Endothelial cell of umbilical vein (primary cell): ENCODE results near the gene TEC. TPM values are rescaled to one million over a fixed set of nuclear protein-coding genes. Genes with fewer than 3 reads are reported as not detected.
A peak's percentile ranks its signal among the peaks of the same experiment; 100 is the strongest.

ENCODE experiments used
- BruUV-seq: library from RNA; stranded (reverse); fragments of 400-500 nt; replicated peaks from 2 replicates; lab custom pipeline; 2021; lab: Mats Ljungman, UMichigan
- CTCF ChIA-PET: fragments of 300-600, 350-600 bp; sonication (Branson Sonifier 250); formaldehyde crosslinking; loops from one replicate; lab custom pipeline; 2021; ENCODE audit warnings: antibody characterized with exemption, inconsistent platforms; lab: Charles Lee
- POLR2A ChIA-PET: fragments of 300-600, 350-600 bp; sonication (Branson Sonifier 250); formaldehyde crosslinking; loops from one replicate; lab custom pipeline; 2021; ENCODE audit warnings: antibody characterized with exemption, inconsistent platforms; lab: Charles Lee
- DNase-seq: peaks from one replicate; pipeline ENCODE4 v3.0.0-alpha.2; 2011; ENCODE audit warnings: low read depth, low spot score
- FAIRE-seq: peaks from 2 replicates; lab custom pipeline; 2011; peaks lifted over from hg19 to GRCh38; lab: Jason Lieb, UNC
- H2AFZ ChIP-seq: 2 replicates; pipeline ENCODE4 v1.6.0; 2012; ENCODE audit warnings: low read depth, low read length, control low read depth, inconsistent platforms
- H3K27ac ChIP-seq: 2 replicates; pipeline ENCODE4 v1.5.1; 2011; ENCODE audit warnings: low read depth, mild to moderate bottlenecking, control low read depth, low read length, moderate library complexity; ENCODE audit not compliant: insufficient read depth
- H3K27me3 ChIP-seq, 2 experiments: 2 replicates each; pipeline versions ENCODE4 v1.6.0 to v1.6.1; 2011; ENCODE audit warnings: low read length in 2 of 2, mixed read lengths in 1 of 2; ENCODE audit not compliant: control insufficient read depth in 2 of 2, insufficient read depth in 2 of 2
- H3K36me3 ChIP-seq, 2 experiments: 2 replicates in 1 of 2; 3 replicates in 1 of 2; pipeline ENCODE4 v1.5.1; 2011; ENCODE audit warnings: low read length in 2 of 2, mild to moderate bottlenecking in 1 of 2, moderate library complexity in 1 of 2; ENCODE audit not compliant: control insufficient read depth in 2 of 2, insufficient read depth in 2 of 2; ENCODE audit errors: extremely low read depth in 1 of 2
- H3K4me1 ChIP-seq: 3 replicates; pipeline ENCODE4 v1.5.1; 2011; ENCODE audit warnings: mild to moderate bottlenecking, low read length; ENCODE audit not compliant: control insufficient read depth, insufficient read depth; ENCODE audit errors: extremely low read depth
- H3K4me2 ChIP-seq: 2 replicates; pipeline ENCODE4 v1.6.1; 2011; ENCODE audit warnings: low read length, control low read depth, mixed read lengths; ENCODE audit not compliant: insufficient read depth
- H3K4me3 ChIP-seq, 3 experiments: fragments of 200-600 bp in 1 of 3; sonication (generic), shearing (Covaris generic) in 1 of 3; replicated peaks in 1 of 3; 2 replicates each; pipeline ENCODE4 v1.5.1; 2011 to 2016; ENCODE audit warnings: control low read depth in 3 of 3, low read length in 3 of 3, mild to moderate bottlenecking in 2 of 3, inconsistent platforms in 1 of 3, low read depth in 1 of 3, moderate library complexity in 1 of 3; ENCODE audit not compliant: insufficient read depth in 1 of 3
- H3K79me2 ChIP-seq: 2 replicates; pipeline ENCODE4 v1.6.0; 2012; ENCODE audit warnings: low read length, inconsistent platforms; ENCODE audit not compliant: control insufficient read depth, insufficient read depth
- H3K9ac ChIP-seq: replicated peaks from 2 replicates; pipeline ENCODE3; 2011; ENCODE audit warnings: low read length, control low read depth; ENCODE audit not compliant: insufficient read depth; ENCODE audit errors: extremely low read depth
- H3K9me1 ChIP-seq: replicated peaks from 3 replicates; pipeline ENCODE4 v1.6.0; 2011; ENCODE audit warnings: mild to moderate bottlenecking, low read length; ENCODE audit not compliant: control insufficient read depth, insufficient read depth; ENCODE audit errors: extremely low read depth
- H3K9me3 ChIP-seq: replicated peaks from 2 replicates; pipeline ENCODE4 v1.5.1; 2012; ENCODE audit warnings: low read length, inconsistent platforms; ENCODE audit not compliant: control insufficient read depth, insufficient read depth
- H4K20me1 ChIP-seq: replicated peaks from 2 replicates; pipeline ENCODE3; 2011; ENCODE audit warnings: mild to moderate bottlenecking, low read length; ENCODE audit not compliant: control insufficient read depth, insufficient read depth; ENCODE audit errors: extremely low read depth
- CTCF ChIP-seq, 2 donors: IDR thresholded peaks; 1 replicate in 1 of 2; 2 replicates in 1 of 2; pipeline ENCODE4 v1.5.1; 2011; ENCODE audit warnings: low read length in 2 of 2, mild to moderate bottlenecking in 2 of 2, moderate library complexity in 2 of 2, control low read depth in 1 of 2, inconsistent platforms in 1 of 2, low read depth in 1 of 2; ENCODE audit not compliant: insufficient read depth in 1 of 2; ENCODE audit errors: extremely low read depth in 1 of 2
- EZH2 ChIP-seq: IDR thresholded peaks from 2 replicates; pipeline ENCODE4 v1.6.1; 2012; ENCODE audit warnings: borderline replicate concordance, low read depth, mild to moderate bottlenecking, moderate library complexity, low read length, inconsistent platforms; ENCODE audit not compliant: severe bottlenecking
- FOS ChIP-seq: IDR thresholded peaks from 2 replicates; pipeline ENCODE4 v1.6.1; 2011; ENCODE audit warnings: mild to moderate bottlenecking, low read length, moderate library complexity, borderline replicate concordance; ENCODE audit not compliant: insufficient read depth
- GATA2 ChIP-seq: IDR thresholded peaks from 2 replicates; pipeline ENCODE4 v1.7.0; 2011; ENCODE audit warnings: low read depth, mild to moderate bottlenecking, moderate library complexity, mixed read lengths, low read length; ENCODE audit not compliant: insufficient read length, insufficient read depth
- JUN ChIP-seq: IDR thresholded peaks from 2 replicates; pipeline ENCODE4 v1.6.1; 2011; ENCODE audit warnings: borderline replicate concordance, low read depth; ENCODE audit not compliant: insufficient read length, insufficient read depth
- MYC ChIP-seq: IDR thresholded peaks from one replicate; pipeline ENCODE4 v1.6.1; 2011; ENCODE audit warnings: mild to moderate bottlenecking, low read depth, low read length
- POLR2A ChIP-seq: IDR thresholded peaks from 2 replicates; pipeline ENCODE4 v1.6.1; 2012; ENCODE audit warnings: low read depth, mild to moderate bottlenecking, control low read depth, low read length
- POLR2AphosphoS5 ChIP-seq: IDR thresholded peaks from 2 replicates; pipeline ENCODE4 v1.6.1; 2012; ENCODE audit warnings: low read depth, mild to moderate bottlenecking, control low read depth, low read length, moderate library complexity; ENCODE audit not compliant: insufficient read depth
- dilution Hi-C: fragments of 300-500 bp; cut with MboI; formaldehyde crosslinking; loops from one replicate; pipeline ENCODE4 v1.15.0; 2019; ENCODE audit warnings: low sequenced_read_pairs; ENCODE audit not compliant: extremely low pct_ligation_motif_present
- intact Hi-C: fragments of 100-400 bp; cut with micrococcal nuclease; formaldehyde crosslinking; loops from one replicate; pipeline ENCODE4 v1.10.0; 2022
- polyA plus RNA-seq, 4 experiments: library from polyadenylated mRNA; depleted of rRNA in 3 of 4; stranded (reverse) in 3 of 4; unstranded in 1 of 4; fragments of >200 nt; gene quantifications; 2 replicates each; pipeline versions ENCODE4 v1.2.1 to v1.2.3, GENCODE V29; 2011 to 2012; ENCODE audit warnings: missing spikeins in 1 of 4
- total RNA-seq: library from RNA; stranded (reverse); gene quantifications from 2 replicates; pipeline ENCODE4 v1.2.3, GENCODE V29; 2021
- TF ChIP-seq, protein P1 (sequence below): IDR thresholded peaks from 2 replicates; pipeline ENCODE4 v1.6.1; 2011; ENCODE audit not compliant: insufficient read depth, insufficient read length

TEC gene
- total and polyA plus RNA-seq, 2 donors (not counting 3 experiments of a cell fraction or from before 2014, with no cell fraction given), result 0.08 to 0.86 TPM

DNA sequence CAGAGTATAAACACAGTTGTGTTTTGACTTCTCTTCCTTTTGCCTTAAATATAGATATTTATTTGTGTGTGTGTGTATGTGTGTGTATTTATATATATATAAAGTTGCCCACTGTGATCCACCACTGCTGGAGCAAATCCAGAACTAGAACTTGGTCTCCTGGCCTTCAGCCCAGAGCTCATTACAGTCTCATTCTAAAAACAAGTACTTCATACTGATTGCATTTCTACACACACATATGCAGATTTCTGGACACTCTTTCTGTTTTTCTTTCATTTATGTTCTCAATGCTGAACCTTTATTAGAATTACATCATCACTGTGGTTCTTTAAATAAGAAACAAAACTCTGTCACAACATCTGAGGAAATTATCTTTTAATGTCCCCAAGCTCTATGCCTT, 136.0 kb downstream of the TEC start:
- H3K4me1 ChIP-seq, result peaks cover 3% of the 10 kb centered on the region
- no peak for TF ChIP-seq MYC
- TF ChIP-seq, protein P1, sequence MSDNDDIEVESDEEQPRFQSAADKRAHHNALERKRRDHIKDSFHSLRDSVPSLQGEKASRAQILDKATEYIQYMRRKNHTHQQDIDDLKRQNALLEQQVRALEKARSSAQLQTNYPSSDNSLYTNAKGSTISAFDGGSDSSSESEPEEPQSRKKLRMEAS, result no peak
- TF ChIP-seq EZH2, result no peak
- no peak for TF ChIP-seq JUN
- TF ChIP-seq GATA2, result no peak
- no peak for TF ChIP-seq FOS
- TF ChIP-seq POLR2A, result no peak
- no peak for TF ChIP-seq CTCF (IDR thresholded peaks at IDR 0.05; ENCODE audit: extremely low read depth in 1 of 2, insufficient read depth in 1 of 2, low read depth in 1 of 2, low read length in 2 of 2)
- no peak for TF ChIP-seq POLR2AphosphoS5
- ChIA-PET POLR2A (no interaction called here), CTCF (interaction anchor here (2.5 kb wide), 1 partner anchor 46 kb away, joined by 8 read pairs; no protein-coding TSS in a partner anchor)
- no peaks in the 10 kb centered on the region for H3K27me3 ChIP-seq
- no peaks in the 10 kb centered on the region for H3K9me1 ChIP-seq
- dilution Hi-C loops, result no loop called here
- no TSS peak for BruUV-seq
- no peaks in the 10 kb centered on the region for H3K9me3 ChIP-seq
- no peak overlapping the region for H3K9ac ChIP-seq
- no peak overlapping the region for H3K4me2 ChIP-seq
- intact Hi-C loops, result no loop called here
- FAIRE-seq (no peak), DNase-seq (peak; percentile 67)
- no peaks in the 10 kb centered on the region for H3K36me3 ChIP-seq
- H3K79me2 ChIP-seq, result no peaks in the 10 kb centered on the region
- H4K20me1 ChIP-seq, result no peaks in the 10 kb centered on the region
- H2AFZ ChIP-seq, result peak overlapping the region; percentile 21
- H3K4me3 ChIP-seq, result no peak overlapping the region
- no peak overlapping the region for H3K27ac ChIP-seq
